ENCODE results near the gene MCAM.

DNA sequence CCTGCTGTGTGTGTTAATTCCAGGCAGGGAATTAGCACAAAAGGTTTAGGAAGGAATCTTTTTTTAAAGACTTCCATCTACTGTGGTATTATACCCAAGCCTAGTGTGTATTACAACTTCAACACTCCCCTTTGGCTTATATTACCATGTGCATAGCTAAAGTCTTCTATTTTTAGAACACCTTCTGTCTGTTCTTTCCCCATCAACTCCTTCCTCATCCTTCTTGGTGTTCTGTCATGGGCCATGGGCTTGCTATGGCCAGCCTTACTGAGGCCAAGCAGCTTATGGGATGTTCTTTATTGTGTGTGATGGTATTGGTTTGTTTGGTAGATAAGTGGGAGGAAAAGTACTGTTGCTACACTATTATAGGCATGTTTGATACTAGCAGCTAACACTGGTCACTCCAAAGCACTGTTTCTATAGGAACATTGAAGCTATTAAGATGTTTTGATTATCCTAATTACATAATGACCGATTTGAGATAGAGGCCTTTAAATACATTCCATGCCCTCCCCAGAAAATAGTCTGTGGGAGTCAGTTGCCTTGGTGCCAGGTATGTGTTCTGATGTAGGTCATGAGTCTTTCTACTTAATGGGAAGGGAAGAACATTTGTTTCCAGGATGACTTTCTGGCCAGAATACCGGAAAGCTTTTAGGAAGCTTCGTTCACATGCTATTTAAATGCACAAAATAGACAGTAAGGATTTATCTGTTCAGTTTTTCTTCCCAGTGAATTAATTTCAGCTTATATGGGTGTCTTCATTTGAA lies 16.5 kb downstream of the MCAM start:
- TF ChIP-seq EZH2 (IDR thresholded peaks at IDR 0.05; ENCODE audit: borderline replicate concordance, low read depth, low read length, severe bottlenecking) (no peak), CTCF (IDR thresholded peaks at IDR 0.05; ENCODE audit: borderline replicate concordance, extremely low read depth, low read length, poor library complexity, severe bottlenecking) (no peak)
